Prostate gland (tissue), 2 donors: ENCODE data around the gene CSHL1. TPM values are rescaled to one million over a fixed set of nuclear protein-coding genes. Genes with fewer than 3 reads are reported as not detected.
A peak's percentile ranks its signal among the peaks of the same experiment; 100 is the strongest.

ENCODE experiments used
- DNase-seq: peaks from one replicate; pipeline ENCODE4 v3.0.0-alpha.2; 2019; ENCODE audit warnings: low spot score
- H3K27ac ChIP-seq, 2 donors: fragments of 200-600 bp; sonication (generic); 2 replicates each; pipeline ENCODE4 v1.5.1; 2017 to 2019
- H3K27me3 ChIP-seq: fragments of 200-600 bp; sonication (generic); replicated peaks from 2 replicates; pipeline ENCODE4 v1.5.1; 2019; ENCODE audit not compliant: insufficient read depth
- H3K36me3 ChIP-seq, 2 donors: fragments of 200-600 bp; sonication (generic); 1 replicate in 1 of 2; 2 replicates in 1 of 2; pipeline versions ENCODE4 v1.5.1 to v1.8.1; 2017 to 2019
- H3K4me1 ChIP-seq: fragments of 200-600 bp; sonication (generic); replicated peaks from 2 replicates; pipeline ENCODE4 v1.5.1; 2019
- H3K4me3 ChIP-seq, 2 donors: fragments of 200-600 bp; sonication (generic); 2 replicates each; pipeline ENCODE4 v1.5.1; 2017 to 2019
- H3K9me3 ChIP-seq: fragments of 200-600 bp; sonication (generic); 2 replicates; pipeline ENCODE4 v1.5.1; 2017
- CTCF ChIP-seq, 4 experiments: fragments of 200-600 bp in 2 of 4; fragments of 450-650 bp in 2 of 4; sonication (generic) in 2 of 4; IDR thresholded peaks; 1 replicate in 3 of 4; 2 replicates in 1 of 4; pipeline ENCODE4 v1.5.1; 2016 to 2019; ENCODE audit warnings: antibody characterized with exemption in 4 of 4, mild to moderate bottlenecking in 2 of 4, moderate library complexity in 2 of 4
- POLR2A ChIP-seq: fragments of 450-650 bp; IDR thresholded peaks from one replicate; pipeline ENCODE4 v1.6.1; 2016; ENCODE audit warnings: antibody characterized with exemption, mild to moderate bottlenecking
- POLR2AphosphoS5 ChIP-seq: sonication (generic); formaldehyde crosslinking; IDR thresholded peaks from one replicate; pipeline ENCODE4 v1.6.1; 2017; ENCODE audit warnings: antibody characterized with exemption
- WGBS: methylation state at CpG from one replicate; pipeline ENCODE4 v1.1.5; 2018; 5-methylcytosine and 5-hydroxymethylcytosine counted together
- intact Hi-C: fragments of 100-400 bp; cut with DNase I; formaldehyde crosslinking; loops from one replicate; pipeline ENCODE4 v1.14.2; 2022
- total RNA-seq, 2 donors: library from RNA; depleted of rRNA; stranded (reverse); fragments of >200 nt; gene quantifications; one replicate each; pipeline ENCODE4 v1.1.0, GENCODE V29; 2016

CSHL1 gene
- total RNA-seq, 2 donors from 2014 or later: 0.34 TPM; not detected in 1

DNA sequence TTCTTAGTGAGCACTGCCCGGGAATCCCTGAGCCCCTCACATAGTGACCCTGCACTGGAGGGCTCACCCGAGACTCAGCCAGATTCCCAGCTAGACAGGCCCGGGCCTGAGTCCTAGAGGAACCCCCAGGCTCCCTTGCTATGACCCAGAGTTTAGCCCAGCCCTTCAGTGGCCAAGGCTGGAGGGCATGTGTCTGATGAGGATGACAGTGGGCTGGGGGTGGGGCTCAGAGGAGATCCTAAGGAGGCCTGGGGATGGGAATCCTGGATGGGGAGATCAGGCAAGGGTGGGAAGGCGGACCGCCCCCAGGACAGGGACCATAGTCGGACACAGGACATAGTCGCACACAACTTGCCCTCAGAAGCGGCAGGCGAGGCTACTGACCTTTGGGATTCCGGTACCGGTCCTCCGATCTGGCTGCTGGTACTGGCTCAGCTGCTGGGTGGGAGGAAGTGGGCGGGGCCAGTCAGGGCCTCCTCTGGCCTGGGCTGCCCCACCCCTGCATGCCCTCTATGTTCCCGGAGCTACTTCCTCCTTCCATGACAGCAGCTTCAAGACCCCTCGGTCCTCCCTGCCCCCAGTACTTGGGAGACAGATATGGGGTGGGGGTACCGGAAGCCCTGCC lies 20.0 kb upstream of the CSHL1 start:
- Histone ChIP-seq H3K27ac (no peak overlapping the region), H3K4me3 (no peak overlapping the region), H3K4me1 (no peaks in the 10 kb centered on the region), H3K27me3 (no peaks in the 10 kb centered on the region), H3K36me3 (no peaks in the 10 kb centered on the region), H3K9me3 (no peaks in the 10 kb centered on the region)
- DNase-seq: no peak
- WGBS: 59% methylated on average over 16 of the region's 16 CpGs
- intact Hi-C loops: no loop called here
- no peak for TF ChIP-seq CTCF (IDR thresholded peaks at IDR 0.05)
- TF ChIP-seq POLR2A: no peak

GRCh38 chr17:63929860-63930766 lies 19.1 kb upstream of the CSHL1 start:
- 49% methylated on average over 23 of the region's 24 CpGs for WGBS
- H3K4me1 ChIP-seq: no peaks in the 10 kb centered on the region
- H3K27me3 ChIP-seq: no peaks in the 10 kb centered on the region
- H3K9me3 ChIP-seq: no peaks in the 10 kb centered on the region
- no peaks in the 10 kb centered on the region for H3K36me3 ChIP-seq
- TF ChIP-seq POLR2AphosphoS5 (no peak), CTCF (IDR thresholded peaks at IDR 0.05) (no peak), POLR2A (no peak)
- H3K27ac ChIP-seq: no peak overlapping the region
- intact Hi-C loops: no loop called here
- DNase-seq: peak; percentile 33
- H3K4me3 ChIP-seq: no peak overlapping the region

GRCh38 chr17:63928966-63929695 lies 18.1 kb upstream of the CSHL1 start:
- no peaks in the 10 kb centered on the region for H3K36me3 ChIP-seq
- H3K4me3 ChIP-seq: no peak overlapping the region
- no peaks in the 10 kb centered on the region for H3K4me1 ChIP-seq
- H3K27ac ChIP-seq: no peak overlapping the region
- intact Hi-C loops: no loop called here
- no peak for DNase-seq
- 91% methylated on average over 10 of the region's 10 CpGs for WGBS
- TF ChIP-seq POLR2A (no peak), POLR2AphosphoS5 (no peak), CTCF (IDR thresholded peaks at IDR 0.05) (no peak)
- no peaks in the 10 kb centered on the region for H3K9me3 ChIP-seq
- H3K27me3 ChIP-seq: no peaks in the 10 kb centered on the region

DNA sequence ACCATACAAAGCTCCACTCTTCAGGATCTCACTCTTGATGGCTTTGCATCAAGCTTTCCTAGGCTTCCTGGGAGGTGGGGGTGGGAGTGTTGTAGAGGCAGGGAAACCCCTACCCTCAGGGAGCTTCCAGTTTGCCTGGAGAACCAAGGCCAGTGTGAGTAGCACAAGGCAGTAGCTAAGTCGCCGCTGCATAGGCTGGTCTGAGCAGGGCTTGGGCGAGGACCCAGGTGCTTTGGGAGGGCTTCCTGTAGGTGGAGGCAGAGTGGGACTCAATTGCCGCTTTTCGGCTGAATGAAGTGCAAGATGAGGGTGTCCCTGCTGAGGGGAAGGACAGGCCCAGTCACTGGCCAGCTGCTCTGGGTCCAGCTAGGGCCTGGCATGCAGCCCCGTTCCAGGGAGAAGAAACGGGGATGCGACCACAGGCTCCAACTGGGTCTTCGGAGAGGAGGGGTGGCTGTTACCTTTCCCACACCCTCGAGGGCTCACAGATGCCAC lies 17.2 kb upstream of the CSHL1 start:
- no peaks in the 10 kb centered on the region for H3K27me3 ChIP-seq
- H3K4me1 ChIP-seq: no peaks in the 10 kb centered on the region
- no peak for DNase-seq
- WGBS: 84% methylated on average over 10 of the region's 10 CpGs
- TF ChIP-seq POLR2AphosphoS5: no peak
- no peak for TF ChIP-seq CTCF (IDR thresholded peaks at IDR 0.05)
- no peak overlapping the region for H3K4me3 ChIP-seq
- no peaks in the 10 kb centered on the region for H3K36me3 ChIP-seq
- no peaks in the 10 kb centered on the region for H3K9me3 ChIP-seq
- H3K27ac ChIP-seq: no peak overlapping the region
- intact Hi-C loops: no loop called here
